PC-9 (cell line): ENCODE results near the gene CACNA2D1. TPM values are rescaled to one million over a fixed set of nuclear protein-coding genes. Genes with fewer than 3 reads are reported as not detected.

Experiments
- BruUV-seq: library from RNA; stranded (reverse); fragments of 400-500 nt; replicated peaks from 2 replicates; lab custom pipeline; 2021; lab: Mats Ljungman, UMichigan
- CTCF ChIA-PET: fragments of 300-600 bp; sonication (Branson Sonifier 250); formaldehyde crosslinking; loops from one replicate; lab custom pipeline; 2022; ENCODE audit warnings: antibody characterized with exemption; lab: Charles Lee
- POLR2A ChIA-PET: fragments of 300-600 bp; sonication (Branson Sonifier 250); formaldehyde crosslinking; loops from one replicate; lab custom pipeline; 2022; ENCODE audit warnings: antibody characterized with exemption; ENCODE audit not compliant: unreplicated experiment; lab: Charles Lee
- DNase-seq, 2 experiments: peaks; one replicate each; pipeline versions ENCODE4 v3.0.0 to v3.0.0-alpha.2; 2015 to 2022; ENCODE audit warnings: mixed read lengths in 1 of 2
- H2AFZ ChIP-seq: fragments of 200-600 bp; sonication (generic); 2 replicates; pipeline ENCODE4 v1.8.1; 2017; ENCODE audit warnings: antibody characterized with exemption
- H3F3A ChIP-seq: fragments of 200-600 bp; sonication (generic); 2 replicates; pipeline ENCODE4 v1.8.1; 2017; ENCODE audit warnings: antibody characterized with exemption, mild to moderate bottlenecking, low read depth; ENCODE audit not compliant: insufficient read depth
- H3K27ac ChIP-seq: fragments of 200-600 bp; sonication (generic); 2 replicates; pipeline ENCODE4 v1.6.1; 2016; ENCODE audit warnings: mixed run types
- H3K27me3 ChIP-seq: fragments of 200-600 bp; sonication (generic); 2 replicates; pipeline ENCODE4 v1.6.1; 2016; ENCODE audit warnings: low read depth, mixed run types; ENCODE audit not compliant: insufficient read depth
- H3K36me3 ChIP-seq: fragments of 200-600 bp; sonication (generic); 2 replicates; pipeline ENCODE4 v1.6.1; 2016; ENCODE audit warnings: low read depth, mixed run types
- H3K4me1 ChIP-seq: fragments of 200-600 bp; sonication (generic); replicated peaks from 2 replicates; pipeline ENCODE4 v1.6.1; 2016; ENCODE audit warnings: mixed run types; ENCODE audit not compliant: insufficient read depth
- H3K4me2 ChIP-seq: fragments of 200-600 bp; sonication (generic); 2 replicates; pipeline ENCODE4 v1.6.1; 2017; ENCODE audit warnings: mixed run types
- H3K4me3 ChIP-seq: fragments of 200-600 bp; sonication (generic); 2 replicates; pipeline ENCODE4 v1.6.1; 2016; ENCODE audit warnings: mixed run types
- H3K79me2 ChIP-seq: fragments of 200-600 bp; sonication (generic); 2 replicates; pipeline ENCODE4 v1.6.1; 2017; ENCODE audit warnings: low read depth, mixed run types
- H3K9me2 ChIP-seq: fragments of 200-600 bp; sonication (generic); 2 replicates; pipeline ENCODE4 v1.8.1; 2017; ENCODE audit warnings: mild to moderate bottlenecking; ENCODE audit not compliant: insufficient read depth
- H3K9me3 ChIP-seq: fragments of 200-600 bp; sonication (generic); 2 replicates; pipeline ENCODE4 v1.8.1; 2016; ENCODE audit warnings: low read depth; ENCODE audit not compliant: insufficient read depth
- H4K20me1 ChIP-seq: fragments of 200-600 bp; sonication (generic); 2 replicates; pipeline ENCODE4 v1.8.1; 2017; ENCODE audit not compliant: insufficient read depth
- EZH2 ChIP-seq: fragments of 200-600 bp; sonication (generic); IDR thresholded peaks from 2 replicates; pipeline ENCODE4 v1.8.0; 2017; ENCODE audit warnings: antibody characterized with exemption, low read depth
- intact Hi-C: fragments of 100-400 bp; cut with micrococcal nuclease; formaldehyde crosslinking; loops from one replicate; pipeline ENCODE4 v1.10.0; 2022; ENCODE audit not compliant: unreplicated experiment
- total RNA-seq: library from RNA; stranded (reverse); gene quantifications from 2 replicates; pipeline ENCODE4 v1.2.3, GENCODE V29; 2021
- TF ChIP-seq, protein P1 (sequence below): fragments of 200-600 bp; sonication (generic); conservative IDR thresholded peaks from 2 replicates; pipeline ENCODE4 v1.6.1; 2017; ENCODE audit warnings: mixed run types, antibody characterized with exemption, mild to moderate bottlenecking, moderate library complexity

The CACNA2D1 gene
- total RNA-seq, 1 experiment from 2014 or later, result 3.2 TPM

DNA sequence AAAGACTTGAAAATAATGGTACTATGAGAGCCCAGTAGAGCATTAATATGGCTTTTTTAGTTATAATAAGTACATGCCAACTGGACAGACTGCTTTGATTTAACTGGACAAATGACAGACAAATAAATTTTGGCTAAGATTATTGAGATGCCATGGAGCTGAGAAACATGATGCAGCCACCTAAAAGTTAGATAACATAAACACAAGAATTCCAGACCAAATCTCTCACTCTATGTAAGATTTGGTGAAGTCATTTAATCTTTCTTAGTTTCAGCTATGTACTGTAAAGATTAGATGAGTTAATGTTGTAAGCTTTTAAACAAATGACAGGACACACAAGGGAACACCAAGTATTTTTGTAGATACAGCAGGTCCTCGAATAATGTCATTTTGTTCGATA lies 118.2 kb downstream of the CACNA2D1 start:
- Histone ChIP-seq H4K20me1 (no peaks in the 10 kb centered on the region), H3K9me2 (no peaks in the 10 kb centered on the region), H3K27me3 (no peaks in the 10 kb centered on the region), H3K4me1 (no peaks in the 10 kb centered on the region), H3K27ac (no peak overlapping the region), H3F3A (no peaks in the 10 kb centered on the region), H3K4me2 (no peak overlapping the region), H3K4me3 (no peak overlapping the region), H3K79me2 (no peaks in the 10 kb centered on the region), H3K36me3 (no peaks in the 10 kb centered on the region), H3K9me3 (no peaks in the 10 kb centered on the region), H2AFZ (no peak overlapping the region)
- CTCF ChIA-PET, result interaction anchor here (0.6 kb wide), 1 partner anchor 17 kb away, joined by 12 read pairs; no protein-coding TSS in a partner anchor
- BruUV-seq, result no TSS peak
- DNase-seq, result no peak
- POLR2A ChIA-PET, result no interaction called here
- intact Hi-C loops, result no loop called here
- no peak for TF ChIP-seq EZH2
- TF ChIP-seq, protein P1, sequence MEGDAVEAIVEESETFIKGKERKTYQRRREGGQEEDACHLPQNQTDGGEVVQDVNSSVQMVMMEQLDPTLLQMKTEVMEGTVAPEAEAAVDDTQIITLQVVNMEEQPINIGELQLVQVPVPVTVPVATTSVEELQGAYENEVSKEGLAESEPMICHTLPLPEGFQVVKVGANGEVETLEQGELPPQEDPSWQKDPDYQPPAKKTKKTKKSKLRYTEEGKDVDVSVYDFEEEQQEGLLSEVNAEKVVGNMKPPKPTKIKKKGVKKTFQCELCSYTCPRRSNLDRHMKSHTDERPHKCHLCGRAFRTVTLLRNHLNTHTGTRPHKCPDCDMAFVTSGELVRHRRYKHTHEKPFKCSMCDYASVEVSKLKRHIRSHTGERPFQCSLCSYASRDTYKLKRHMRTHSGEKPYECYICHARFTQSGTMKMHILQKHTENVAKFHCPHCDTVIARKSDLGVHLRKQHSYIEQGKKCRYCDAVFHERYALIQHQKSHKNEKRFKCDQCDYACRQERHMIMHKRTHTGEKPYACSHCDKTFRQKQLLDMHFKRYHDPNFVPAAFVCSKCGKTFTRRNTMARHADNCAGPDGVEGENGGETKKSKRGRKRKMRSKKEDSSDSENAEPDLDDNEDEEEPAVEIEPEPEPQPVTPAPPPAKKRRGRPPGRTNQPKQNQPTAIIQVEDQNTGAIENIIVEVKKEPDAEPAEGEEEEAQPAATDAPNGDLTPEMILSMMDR, result no peak

DNA sequence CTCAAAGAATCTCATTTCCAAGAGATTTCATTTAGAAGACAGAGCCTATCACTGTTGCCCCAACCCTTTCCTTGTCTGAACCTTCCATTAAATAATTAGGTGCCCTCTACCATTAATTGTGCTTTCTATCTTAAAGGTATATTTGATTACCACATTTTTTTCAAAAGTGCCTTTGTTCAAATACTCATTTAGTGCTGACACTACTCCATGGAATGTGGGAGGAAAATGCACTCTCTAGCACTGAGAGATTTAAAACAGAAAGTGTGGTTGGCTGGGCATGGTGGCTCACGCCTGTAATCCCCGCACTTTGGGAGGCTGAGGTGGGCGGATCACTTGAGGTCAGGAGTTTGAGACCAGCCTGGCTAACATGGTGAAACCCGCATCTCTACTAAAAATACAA lies 119.8 kb downstream of the CACNA2D1 start:
- ChIA-PET CTCF (no interaction called here), POLR2A (no interaction called here)
- Histone ChIP-seq H3K27ac (no peak overlapping the region), H3K79me2 (no peaks in the 10 kb centered on the region), H4K20me1 (no peaks in the 10 kb centered on the region), H3K4me1 (no peaks in the 10 kb centered on the region), H3F3A (no peaks in the 10 kb centered on the region), H3K9me2 (no peaks in the 10 kb centered on the region), H3K4me2 (no peak overlapping the region), H3K27me3 (no peaks in the 10 kb centered on the region), H3K36me3 (no peaks in the 10 kb centered on the region), H3K4me3 (no peak overlapping the region), H3K9me3 (no peaks in the 10 kb centered on the region), H2AFZ (no peak overlapping the region)
- DNase-seq, result no peak
- TF ChIP-seq EZH2, result no peak
- TF ChIP-seq, protein P1, result no peak
- BruUV-seq, result no TSS peak
- intact Hi-C loops, result no loop called here

DNA sequence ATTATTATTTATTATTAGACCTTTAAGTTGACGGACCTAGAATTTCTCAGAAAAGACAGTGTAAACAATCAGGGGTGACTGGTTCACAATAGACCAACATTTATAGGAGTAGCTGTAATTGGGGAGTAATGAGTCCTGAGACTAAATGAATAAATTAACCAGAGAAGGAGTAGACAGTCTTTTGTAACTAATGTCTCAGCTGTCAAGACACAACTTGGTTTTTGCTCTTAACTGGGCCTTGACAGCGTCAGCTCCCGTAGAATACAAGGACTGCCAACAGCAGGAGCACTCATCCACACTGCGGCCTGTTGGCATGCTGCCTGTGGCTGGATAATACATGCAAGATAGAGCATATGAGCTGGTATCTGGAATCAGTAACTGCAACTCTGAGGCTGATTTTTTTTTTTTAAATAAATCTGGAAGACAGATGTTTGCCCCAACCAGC lies 123.9 kb downstream of the CACNA2D1 start:
- no peaks in the 10 kb centered on the region for H3F3A ChIP-seq
- no peak overlapping the region for H3K27ac ChIP-seq
- intact Hi-C loops, result no loop called here
- CTCF ChIA-PET, result no interaction called here
- POLR2A ChIA-PET, result no interaction called here
- no peaks in the 10 kb centered on the region for H3K9me2 ChIP-seq
- no peaks in the 10 kb centered on the region for H3K4me1 ChIP-seq
- no peak overlapping the region for H3K4me3 ChIP-seq
- H4K20me1 ChIP-seq, result no peaks in the 10 kb centered on the region
- no peak overlapping the region for H2AFZ ChIP-seq
- TF ChIP-seq, protein P1, result no peak
- no peak for TF ChIP-seq EZH2
- no peak for DNase-seq
- no TSS peak for BruUV-seq
- no peaks in the 10 kb centered on the region for H3K27me3 ChIP-seq
- no peak overlapping the region for H3K4me2 ChIP-seq
- H3K9me3 ChIP-seq, result no peaks in the 10 kb centered on the region
- no peaks in the 10 kb centered on the region for H3K79me2 ChIP-seq
- H3K36me3 ChIP-seq, result no peaks in the 10 kb centered on the region
